HepG2 (cell line): Measurements from ENCODE around the gene SGMS1. TPM values are rescaled to one million over a fixed set of nuclear protein-coding genes. Genes with fewer than 3 reads are reported as not detected.

Source experiments
- ATF4 ChIP-seq, 2 experiments: fragments of 450-650 bp in 1 of 2; sonication (generic) in 1 of 2; formaldehyde crosslinking; IDR thresholded peaks; 2 replicates each; pipeline versions ENCODE4 v1.5.0 to v1.8.0; 2020 to 2022; ENCODE audit warnings: mild to moderate bottlenecking in 1 of 2, missing genetic modification reagents in 1 of 2
- GMEB1 ChIP-seq: sonication (generic); formaldehyde crosslinking; IDR thresholded peaks from 2 replicates; pipeline ENCODE4 v1.5.1; 2020; ENCODE audit warnings: missing genetic modification reagents, mild to moderate bottlenecking, borderline replicate concordance
- LBX2 ChIP-seq: sonication (generic); formaldehyde crosslinking; IDR thresholded peaks from 2 replicates; pipeline ENCODE4 v1.5.0; 2020; ENCODE audit warnings: missing genetic modification reagents, mild to moderate bottlenecking, borderline replicate concordance
- NAIF1 ChIP-seq: sonication (generic); formaldehyde crosslinking; IDR thresholded peaks from 2 replicates; pipeline ENCODE4 v1.5.0; 2020; ENCODE audit warnings: mild to moderate bottlenecking, missing genetic modification reagents, borderline replicate concordance
- POGK ChIP-seq: sonication (generic); formaldehyde crosslinking; conservative IDR thresholded peaks from 2 replicates; pipeline ENCODE4 v1.8.0; 2022; ENCODE audit warnings: mild to moderate bottlenecking, moderate library complexity, missing genetic modification reagents
- REPIN1 ChIP-seq: sonication (generic); formaldehyde crosslinking; IDR thresholded peaks from 2 replicates; pipeline ENCODE4 v1.8.0; 2022; ENCODE audit warnings: missing genetic modification reagents, low read depth, mild to moderate bottlenecking, borderline replicate concordance
- ZBTB33 ChIP-seq: sonication (generic); formaldehyde crosslinking; IDR thresholded peaks from 2 replicates; pipeline ENCODE4 v1.4.0; 2020; ENCODE audit warnings: missing genetic modification reagents
- ZNF24 ChIP-seq: fragments of 450-650 bp; IDR thresholded peaks from 2 replicates; pipeline ENCODE4 v1.6.1; 2017; ENCODE audit warnings: antibody characterized with exemption, mild to moderate bottlenecking
- ZNF281 ChIP-seq: sonication (generic); formaldehyde crosslinking; IDR thresholded peaks from 2 replicates; pipeline ENCODE4 v1.4.0; 2020; ENCODE audit warnings: missing genetic modification reagents, borderline replicate concordance
- ZNF34 ChIP-seq: sonication (generic); formaldehyde crosslinking; IDR thresholded peaks from 2 replicates; pipeline ENCODE4 v1.4.0; 2020; ENCODE audit warnings: mild to moderate bottlenecking, missing genetic modification reagents, borderline replicate concordance
- ZSCAN22 ChIP-seq: sonication (generic); formaldehyde crosslinking; IDR thresholded peaks from 2 replicates; pipeline ENCODE4 v1.4.0; 2020; ENCODE audit warnings: mild to moderate bottlenecking, missing genetic modification reagents
- polyA plus RNA-seq, 8 experiments: library from polyadenylated mRNA; depleted of rRNA in 3 of 8; stranded (reverse) in 7 of 8; unstranded in 1 of 8; fragments of >200 nt; fragmentation: Illumina TruSeq in 4 of 8; extraction: Trizol in 4 of 8; gene quantifications; 2 replicates each; pipeline versions ENCODE4 v1.2.1 to v1.2.3, GENCODE V29; 2011 to 2016; ENCODE audit warnings: low read depth in 4 of 8, missing spikeins in 1 of 8, mixed read lengths in 1 of 8; ENCODE audit not compliant: insufficient read depth in 1 of 8
- total RNA-seq, 5 experiments: library from RNA; depleted of rRNA; stranded (reverse); fragments of >200 nt; fragmentation: Illumina TruSeq; extraction: Trizol; gene quantifications; 2 replicates each; pipeline ENCODE4 v1.2.3, GENCODE V29; 2016; ENCODE audit warnings: low read depth in 1 of 5

Gene SGMS1
- total and polyA plus RNA-seq, 2 of the 13 experiments (the other 11 are each of a cell fraction or from before 2014, with no cell fraction given), result 6.5 to 15.1 TPM

GRCh38 chr10:50439187-50439586 lies 184.6 kb downstream of the SGMS1 start (continued):
- TF ChIP-seq ZNF281 (CRISPR knock-in tag) (no peak), ZBTB33 (CRISPR knock-in tag) (no peak), GMEB1 (CRISPR knock-in tag) (no peak), REPIN1 (CRISPR knock-in tag) (no peak), POGK (CRISPR knock-in tag) (no peak), ZSCAN22 (CRISPR knock-in tag) (no peak), LBX2 (CRISPR knock-in tag) (no peak), ATF4 (CRISPR knock-in tag; IDR thresholded peaks at IDR 0.05) (no peak), ZNF34 (CRISPR knock-in tag) (no peak), NAIF1 (CRISPR knock-in tag) (no peak), ZNF24 (no peak)
